Breast epithelium (tissue), 4 donors: ENCODE measurements around the gene ALDH1L1. TPM values are rescaled to one million over a fixed set of nuclear protein-coding genes. Genes with fewer than 3 reads are reported as not detected.
A peak's percentile ranks its signal among the peaks of the same experiment; 100 is the strongest.

Source experiments
- DNase-seq, 2 donors: peaks; one replicate each; pipeline ENCODE4 v3.0.0-alpha.2; 2019; ENCODE audit warnings: low spot score in 2 of 2
- H3K27ac ChIP-seq, 2 donors: fragments of 200-600 bp; sonication (generic) in 1 of 2; one replicate each; pipeline ENCODE4 v1.5.1; 2016 to 2019; ENCODE audit warnings: mild to moderate bottlenecking in 1 of 2
- H3K27me3 ChIP-seq, 2 donors: fragments of 200-600 bp; sonication (generic) in 1 of 2; one replicate each; pipeline versions ENCODE4 v1.5.1 to v1.6.0; 2017 to 2019; ENCODE audit warnings: control low read depth in 1 of 2, mild to moderate bottlenecking in 1 of 2
- H3K36me3 ChIP-seq: fragments of 200-600 bp; one replicate; pipeline ENCODE4 v1.5.1; 2019
- H3K4me1 ChIP-seq, 2 donors: fragments of 200-600 bp; sonication (generic); one replicate each; pipeline ENCODE4 v1.5.1; 2016 to 2019; ENCODE audit warnings: control low read depth in 1 of 2
- H3K4me3 ChIP-seq, 3 donors: fragments of 200-600 bp; sonication (generic); 1 replicate in 2 of 3; 2 replicates in 1 of 3; pipeline ENCODE4 v1.5.1; 2016 to 2019; ENCODE audit warnings: mild to moderate bottlenecking in 3 of 3, moderate library complexity in 2 of 3
- H3K9me3 ChIP-seq, 2 donors: fragments of 200-600 bp; sonication (generic) in 1 of 2; one replicate each; pipeline ENCODE4 v1.5.1; 2016 to 2019; ENCODE audit warnings: control low read depth in 1 of 2
- CTCF ChIP-seq, 3 donors: fragments of 450-650 bp; IDR thresholded peaks; one replicate each; pipeline ENCODE4 v1.5.1; 2016 to 2017; ENCODE audit warnings: antibody characterized with exemption in 3 of 3, mild to moderate bottlenecking in 3 of 3, moderate library complexity in 3 of 3
- POLR2A ChIP-seq: fragments of 450-650 bp; IDR thresholded peaks from one replicate; pipeline ENCODE4 v1.6.1; 2016; ENCODE audit warnings: antibody characterized with exemption, mild to moderate bottlenecking, moderate library complexity
- POLR2AphosphoS5 ChIP-seq, 3 donors: sonication (generic); formaldehyde crosslinking; IDR thresholded peaks; one replicate each; pipeline ENCODE4 v1.6.1; 2017; ENCODE audit warnings: antibody characterized with exemption in 3 of 3
- intact Hi-C: fragments of 100-400 bp; cut with DNase I; formaldehyde crosslinking; loops from one replicate; pipeline ENCODE4 v1.15.1; 2023; ENCODE audit warnings: low total_unique reads
- total RNA-seq, 3 donors: library from RNA; depleted of rRNA; stranded (reverse); fragments of >200 nt; gene quantifications; one replicate each; pipeline ENCODE4 v1.1.0, GENCODE V29; 2016

ALDH1L1 gene
- total RNA-seq, 3 donors from 2014 or later = 10.8 to 88.3 (median 29.0) TPM

GRCh38 chr3:126212620-126213378 is 32.4 kb upstream of the ALDH1L1 start:
- intact Hi-C loops = no loop called here
- Histone ChIP-seq H3K36me3 (no peaks in the 10 kb centered on the region), H3K27me3 (peaks cover 0 to 6% of the 10 kb centered on the region in 2 donors), H3K4me1 (no peaks in the 10 kb centered on the region), H3K9me3 (no peaks in the 10 kb centered on the region), H3K4me3 (peak overlapping the region; percentile 45 to 67 (median 58)), H3K27ac (peak overlapping the region; percentile 73 to 82)
- peak in 1 of 2 donors; percentile 39 for DNase-seq
- TF ChIP-seq POLR2AphosphoS5 (IDR thresholded peaks at IDR 0.05) = no peak
- no peak for TF ChIP-seq POLR2A
- TF ChIP-seq CTCF (IDR thresholded peaks at IDR 0.05) = peak in 1 of 3 donors; percentile 20

- intact Hi-C loops = no loop called here
- H3K27ac ChIP-seq = peak overlapping the region; percentile 73 to 82
- H3K4me3 ChIP-seq = peak overlapping the region in 2 of 3 donors; percentile 58 to 67
- peaks cover 0 to 6% of the 10 kb centered on the region in 2 donors for H3K27me3 ChIP-seq
- H3K9me3 ChIP-seq = no peaks in the 10 kb centered on the region
- H3K4me1 ChIP-seq = no peaks in the 10 kb centered on the region
- no peaks in the 10 kb centered on the region for H3K36me3 ChIP-seq
- no peak for DNase-seq
- TF ChIP-seq POLR2AphosphoS5 (IDR thresholded peaks at IDR 0.05) (no peak), POLR2A (no peak), CTCF (IDR thresholded peaks at IDR 0.05) (no peak)
Observed at GRCh38 chr3:126212250-126212619, 31.8 kb upstream of the ALDH1L1 start.

GRCh38 chr3:126211569-126211968 is 31.2 kb upstream of the ALDH1L1 start:
- no peaks in the 10 kb centered on the region for H3K4me1 ChIP-seq
- no peak overlapping the region for H3K4me3 ChIP-seq
- H3K27ac ChIP-seq = no peak overlapping the region
- DNase-seq = no peak
- peaks cover 0 to 6% of the 10 kb centered on the region in 2 donors for H3K27me3 ChIP-seq
- H3K36me3 ChIP-seq = no peaks in the 10 kb centered on the region
- H3K9me3 ChIP-seq = no peaks in the 10 kb centered on the region
- intact Hi-C loops = no loop called here
- no peak for TF ChIP-seq POLR2A
- no peak for TF ChIP-seq CTCF (IDR thresholded peaks at IDR 0.05)
- TF ChIP-seq POLR2AphosphoS5 (IDR thresholded peaks at IDR 0.05) = no peak

- Histone ChIP-seq H3K27ac (no peak overlapping the region), H3K27me3 (peaks cover 0 to 6% of the 10 kb centered on the region in 2 donors), H3K4me3 (no peak overlapping the region), H3K36me3 (no peaks in the 10 kb centered on the region), H3K4me1 (no peaks in the 10 kb centered on the region), H3K9me3 (no peaks in the 10 kb centered on the region)
- intact Hi-C loops = no loop called here
- no peak for DNase-seq
- TF ChIP-seq POLR2AphosphoS5 (IDR thresholded peaks at IDR 0.05) (no peak), CTCF (IDR thresholded peaks at IDR 0.05) (no peak), POLR2A (no peak)
Observed at GRCh38 chr3:126210606-126211005, 30.2 kb upstream of the ALDH1L1 start.

- no peak for DNase-seq
- intact Hi-C loops = no loop called here
- Histone ChIP-seq H3K27ac (no peak overlapping the region), H3K9me3 (no peaks in the 10 kb centered on the region), H3K4me1 (no peaks in the 10 kb centered on the region), H3K4me3 (no peak overlapping the region), H3K36me3 (no peaks in the 10 kb centered on the region), H3K27me3 (peaks cover 0 to 6% of the 10 kb centered on the region in 2 donors)
- TF ChIP-seq CTCF (IDR thresholded peaks at IDR 0.05) (no peak), POLR2AphosphoS5 (IDR thresholded peaks at IDR 0.05) (no peak), POLR2A (no peak)
Observed at GRCh38 chr3:126209741-126210140, 29.4 kb upstream of the ALDH1L1 start.
